HCT116 (cell line): ENCODE data around the gene EEF2. TPM values are rescaled to one million over a fixed set of nuclear protein-coding genes. Genes with fewer than 3 reads are reported as not detected.

Experiments
- ATAC-seq: fragments of 200-7000 bp; cut with Tn5 transposase; 2 replicates; pipeline ENCODE4 v1.9.1; 2020; ENCODE audit warnings: mild to moderate bottlenecking, moderate library complexity
- BruUV-seq: library from RNA; stranded (reverse); fragments of 400-500 nt; replicated peaks from 2 replicates; lab custom pipeline; 2021; lab: Mats Ljungman, UMichigan
- CTCF ChIA-PET: fragments of 300-600 bp; sonication (Branson Sonifier 250); formaldehyde crosslinking; loops from one replicate; lab custom pipeline; 2021; ENCODE audit warnings: antibody characterized with exemption; lab: Charles Lee
- POLR2A ChIA-PET: fragments of 300-600, 350-600 bp; sonication (Branson Sonifier 250); formaldehyde crosslinking; loops from one replicate; lab custom pipeline; 2021; ENCODE audit warnings: antibody characterized with exemption; lab: Charles Lee
- RAD21 ChIA-PET, 2 experiments: fragments of 300-600 bp; sonication (Branson Sonifier 250); formaldehyde crosslinking; loops; one replicate each; lab custom pipeline; 2023; ENCODE audit warnings: low total read pairs in 2 of 2; ENCODE audit not compliant: uncharacterized antibody in 2 of 2, unreplicated experiment in 2 of 2, low non-redundant PET in 1 of 2; lab: Charles Lee
- DNase-seq: peaks from one replicate; pipeline ENCODE4 v3.0.0-alpha.2; 2010; ENCODE audit warnings: low read depth, low spot score
- H2AFZ ChIP-seq: fragments of 200-600 bp; shearing (Covaris generic), sonication (generic); 2 replicates; pipeline ENCODE4 v1.6.1; 2017; ENCODE audit warnings: low read depth, mixed run types, mixed read lengths, antibody characterized with exemption, low read length; ENCODE audit not compliant: poor library complexity, severe bottlenecking
- H3K27ac ChIP-seq: 2 replicates; pipeline ENCODE4 v1.5.1; 2012; ENCODE audit warnings: low read depth, low read length
- H3K27me3 ChIP-seq: fragments of 200-600 bp; sonication (generic); 2 replicates; pipeline ENCODE4 v1.6.1; 2016; ENCODE audit warnings: mixed run types, low read length, mixed read lengths; ENCODE audit not compliant: insufficient read depth
- H3K36me3 ChIP-seq, 2 experiments: fragments of 200-500 bp in 1 of 2; fragments of 200-600 bp in 1 of 2; sonication (Bioruptor generic) in 1 of 2; sonication (generic) in 1 of 2; 2 replicates each; pipeline versions ENCODE4 v1.5.1 to v1.6.1; 2014 to 2016; ENCODE audit warnings: low read length in 2 of 2, inconsistent platforms in 1 of 2, mixed read lengths in 1 of 2, mixed run types in 1 of 2; ENCODE audit not compliant: insufficient read depth in 2 of 2, control insufficient read depth in 1 of 2
- H3K4me1 ChIP-seq, 2 experiments: fragments of 200-600 bp in 1 of 2; sonication (generic) in 1 of 2; 2 replicates each; pipeline versions ENCODE4 v1.5.1 to v1.6.1; 2012 to 2017; ENCODE audit warnings: low read length in 2 of 2, inconsistent platforms in 1 of 2, mild to moderate bottlenecking in 1 of 2, mixed read lengths in 1 of 2, mixed run types in 1 of 2, moderate library complexity in 1 of 2; ENCODE audit not compliant: insufficient read depth in 2 of 2, control insufficient read depth in 1 of 2
- H3K4me2 ChIP-seq: fragments of 200-600 bp; sonication (generic); 2 replicates; pipeline ENCODE4 v1.6.1; 2017; ENCODE audit warnings: mixed run types, low read length, mixed read lengths
- H3K4me3 ChIP-seq, 2 experiments: fragments of 200-600 bp in 1 of 2; sonication (generic) in 1 of 2; replicated peaks in 1 of 2; 2 replicates each; pipeline ENCODE4 v1.5.1; 2011 to 2016; ENCODE audit warnings: low read length in 2 of 2, control low read depth in 1 of 2, low read depth in 1 of 2, mild to moderate bottlenecking in 1 of 2, mixed read lengths in 1 of 2, mixed run types in 1 of 2
- H3K79me2 ChIP-seq: fragments of 200-600 bp; sonication (generic); 2 replicates; pipeline ENCODE4 v1.6.1; 2017; ENCODE audit warnings: mild to moderate bottlenecking, mixed run types, low read length, moderate library complexity, mixed read lengths; ENCODE audit not compliant: insufficient read depth
- H3K9ac ChIP-seq: fragments of 200-600 bp; sonication (generic); 2 replicates; pipeline ENCODE4 v1.6.1; 2016; ENCODE audit warnings: low read length, mixed read lengths
- H3K9me2 ChIP-seq: fragments of 200-600 bp; sonication (generic), shearing (Covaris generic); 2 replicates; pipeline ENCODE4 v1.6.1; 2017; ENCODE audit warnings: mixed run types, mild to moderate bottlenecking, moderate library complexity; ENCODE audit not compliant: insufficient read depth
- H3K9me3 ChIP-seq, 2 experiments: fragments of 200-500 bp in 1 of 2; fragments of 200-600 bp in 1 of 2; sonication (Bioruptor generic) in 1 of 2; sonication (generic) in 1 of 2; 2 replicates each; pipeline ENCODE4 v1.6.1; 2014 to 2017; ENCODE audit warnings: low read length in 2 of 2, mixed read lengths in 2 of 2, inconsistent platforms in 1 of 2, low read depth in 1 of 2, mild to moderate bottlenecking in 1 of 2, mixed run types in 1 of 2, moderate library complexity in 1 of 2; ENCODE audit not compliant: control insufficient read depth in 1 of 2, insufficient read depth in 1 of 2
- H4K20me1 ChIP-seq: fragments of 200-600 bp; sonication (generic), shearing (Covaris generic); 2 replicates; pipeline ENCODE4 v1.6.1; 2017; ENCODE audit warnings: mixed run types, mild to moderate bottlenecking, moderate library complexity; ENCODE audit not compliant: insufficient read depth
- CBX3 ChIP-seq: IDR thresholded peaks from 2 replicates; pipeline ENCODE4 v1.6.1; 2012; ENCODE audit warnings: low read depth
- EZH2 ChIP-seq: fragments of 200-600 bp; sonication (generic); IDR thresholded peaks from 2 replicates; pipeline ENCODE4 v1.6.1; 2017; ENCODE audit warnings: antibody characterized with exemption, mixed run types
- EZH2phosphoT487 ChIP-seq: fragments of 200-600 bp; IDR thresholded peaks from 2 replicates; pipeline ENCODE4 v1.6.1; 2018; ENCODE audit warnings: antibody characterized with exemption, borderline replicate concordance
- FOSL1 ChIP-seq: IDR thresholded peaks from 2 replicates; pipeline ENCODE4 v1.6.1; 2012; ENCODE audit warnings: low read depth
- JUND ChIP-seq: IDR thresholded peaks from 2 replicates; pipeline ENCODE4 v1.6.1; 2012
- POLR2A ChIP-seq: IDR thresholded peaks from 2 replicates; pipeline ENCODE4 v1.7.0; 2011; ENCODE audit warnings: borderline replicate concordance; ENCODE audit not compliant: insufficient read depth, insufficient read length; ENCODE audit errors: extremely low read depth
- POLR2AphosphoS5 ChIP-seq: IDR thresholded peaks from 2 replicates; pipeline ENCODE4 v1.6.1; 2011; ENCODE audit warnings: mild to moderate bottlenecking, low read depth, low read length, moderate library complexity
- RAD21 ChIP-seq: IDR thresholded peaks from 2 replicates; pipeline ENCODE4 v1.6.1; 2012; ENCODE audit warnings: low read depth, mild to moderate bottlenecking
- SIN3A ChIP-seq: IDR thresholded peaks from 2 replicates; pipeline ENCODE4 v1.6.1; 2012; ENCODE audit warnings: low read depth
- SRF ChIP-seq: IDR thresholded peaks from 2 replicates; pipeline ENCODE4 v1.6.1; 2012; ENCODE audit warnings: low read depth
- TCF7L2 ChIP-seq: IDR thresholded peaks from 2 replicates; pipeline ENCODE4 v1.7.0; 2011; ENCODE audit warnings: borderline replicate concordance, inconsistent platforms; ENCODE audit not compliant: insufficient read depth, insufficient read length; ENCODE audit errors: extremely low read depth
- YY1 ChIP-seq: IDR thresholded peaks from 2 replicates; pipeline ENCODE4 v1.6.1; 2011; ENCODE audit warnings: low read length, low read depth, moderate library complexity, mild to moderate bottlenecking; ENCODE audit not compliant: insufficient replicate concordance; ENCODE audit errors: extremely low read depth
- ZFX ChIP-seq: fragments of 450-650 bp; IDR thresholded peaks from 2 replicates; pipeline ENCODE4 v1.6.1; 2017
- ZNF274 ChIP-seq: fragments of 200-500 bp; sonication (Bioruptor generic); IDR thresholded peaks from 2 replicates; pipeline ENCODE4 v1.6.1; 2014; ENCODE audit warnings: mild to moderate bottlenecking, low read depth, low read length, inconsistent platforms
- intact Hi-C: fragments of 100-400 bp; cut with micrococcal nuclease; formaldehyde crosslinking; loops from 2 replicates; pipeline ENCODE4 v1.10.0; 2022
- total RNA-seq: library from RNA; stranded (reverse); gene quantifications from one replicate; pipeline ENCODE4 v1.2.1, GENCODE V29; 2021; ENCODE audit not compliant: unreplicated experiment
- TF ChIP-seq, protein P1 (sequence below): IDR thresholded peaks from 2 replicates; pipeline ENCODE4 v1.6.1; 2011; ENCODE audit warnings: mild to moderate bottlenecking, low read length, moderate library complexity; ENCODE audit not compliant: insufficient replicate concordance; ENCODE audit errors: extremely low read depth
- TF ChIP-seq, protein P2 (sequence below), 3 experiments: fragments of 200-600 bp in 1 of 3; sonication (generic) in 1 of 3; IDR thresholded peaks in 2 of 3; conservative IDR thresholded peaks in 1 of 3; 2 replicates each; pipeline ENCODE4 v1.5.1; 2012 to 2017; ENCODE audit warnings: low read depth in 2 of 3, low read length in 2 of 3, antibody characterized with exemption in 1 of 3, borderline replicate concordance in 1 of 3, control low read depth in 1 of 3, mild to moderate bottlenecking in 1 of 3, mixed read lengths in 1 of 3, mixed run types in 1 of 3, moderate library complexity in 1 of 3; ENCODE audit not compliant: insufficient read depth in 1 of 3
- TF ChIP-seq, protein P3 (sequence below): IDR thresholded peaks from 2 replicates; pipeline ENCODE4 v1.6.1; 2012
- TF ChIP-seq, protein P4 (sequence below): IDR thresholded peaks from 2 replicates; pipeline ENCODE4 v1.6.1; 2012; ENCODE audit warnings: low read depth
- TF ChIP-seq, protein P5 (sequence below): IDR thresholded peaks from 2 replicates; pipeline ENCODE4 v1.6.1; 2012

The EEF2 gene
- total RNA-seq, 1 experiment from 2014 or later, result 3,796 TPM

DNA sequence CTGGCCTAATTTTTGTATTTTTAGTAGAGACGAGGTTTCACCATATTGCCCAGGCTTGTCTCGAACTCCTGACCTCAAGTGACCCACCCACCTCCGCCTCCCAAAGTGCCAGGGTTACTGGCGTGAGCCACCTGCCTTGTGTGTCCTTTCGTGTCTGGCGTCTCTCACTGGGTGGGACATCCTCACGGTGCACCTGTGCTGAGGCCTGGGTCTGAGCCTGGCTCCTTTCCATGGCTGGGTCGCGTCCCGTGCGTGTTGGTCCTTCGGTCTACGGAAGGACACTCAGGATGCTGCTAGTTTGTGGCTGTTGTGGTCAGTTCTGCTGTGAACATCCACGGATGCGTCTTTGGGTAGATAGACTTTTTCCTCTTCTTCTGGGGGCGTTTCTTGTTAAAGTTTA is 41.9 kb upstream of the EEF2 start (continued):
- TF ChIP-seq, protein P1, sequence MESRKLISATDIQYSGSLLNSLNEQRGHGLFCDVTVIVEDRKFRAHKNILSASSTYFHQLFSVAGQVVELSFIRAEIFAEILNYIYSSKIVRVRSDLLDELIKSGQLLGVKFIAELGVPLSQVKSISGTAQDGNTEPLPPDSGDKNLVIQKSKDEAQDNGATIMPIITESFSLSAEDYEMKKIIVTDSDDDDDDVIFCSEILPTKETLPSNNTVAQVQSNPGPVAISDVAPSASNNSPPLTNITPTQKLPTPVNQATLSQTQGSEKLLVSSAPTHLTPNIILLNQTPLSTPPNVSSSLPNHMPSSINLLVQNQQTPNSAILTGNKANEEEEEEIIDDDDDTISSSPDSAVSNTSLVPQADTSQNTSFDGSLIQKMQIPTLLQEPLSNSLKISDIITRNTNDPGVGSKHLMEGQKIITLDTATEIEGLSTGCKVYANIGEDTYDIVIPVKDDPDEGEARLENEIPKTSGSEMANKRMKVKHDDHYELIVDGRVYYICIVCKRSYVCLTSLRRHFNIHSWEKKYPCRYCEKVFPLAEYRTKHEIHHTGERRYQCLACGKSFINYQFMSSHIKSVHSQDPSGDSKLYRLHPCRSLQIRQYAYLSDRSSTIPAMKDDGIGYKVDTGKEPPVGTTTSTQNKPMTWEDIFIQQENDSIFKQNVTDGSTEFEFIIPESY, result no peak
- TF ChIP-seq POLR2AphosphoS5 (no peak), POLR2A (no peak), FOSL1 (no peak), JUND (no peak)
- TF ChIP-seq, protein P2, sequence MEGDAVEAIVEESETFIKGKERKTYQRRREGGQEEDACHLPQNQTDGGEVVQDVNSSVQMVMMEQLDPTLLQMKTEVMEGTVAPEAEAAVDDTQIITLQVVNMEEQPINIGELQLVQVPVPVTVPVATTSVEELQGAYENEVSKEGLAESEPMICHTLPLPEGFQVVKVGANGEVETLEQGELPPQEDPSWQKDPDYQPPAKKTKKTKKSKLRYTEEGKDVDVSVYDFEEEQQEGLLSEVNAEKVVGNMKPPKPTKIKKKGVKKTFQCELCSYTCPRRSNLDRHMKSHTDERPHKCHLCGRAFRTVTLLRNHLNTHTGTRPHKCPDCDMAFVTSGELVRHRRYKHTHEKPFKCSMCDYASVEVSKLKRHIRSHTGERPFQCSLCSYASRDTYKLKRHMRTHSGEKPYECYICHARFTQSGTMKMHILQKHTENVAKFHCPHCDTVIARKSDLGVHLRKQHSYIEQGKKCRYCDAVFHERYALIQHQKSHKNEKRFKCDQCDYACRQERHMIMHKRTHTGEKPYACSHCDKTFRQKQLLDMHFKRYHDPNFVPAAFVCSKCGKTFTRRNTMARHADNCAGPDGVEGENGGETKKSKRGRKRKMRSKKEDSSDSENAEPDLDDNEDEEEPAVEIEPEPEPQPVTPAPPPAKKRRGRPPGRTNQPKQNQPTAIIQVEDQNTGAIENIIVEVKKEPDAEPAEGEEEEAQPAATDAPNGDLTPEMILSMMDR (IDR thresholded peaks at IDR 0.05 in 2 of 3, conservative IDR thresholded peaks at IDR 0.05 in 1 of 3; ENCODE audit: borderline replicate concordance in 1 of 3, insufficient read depth in 1 of 3, low read depth in 2 of 3, low read length in 2 of 3), result no peak

DNA sequence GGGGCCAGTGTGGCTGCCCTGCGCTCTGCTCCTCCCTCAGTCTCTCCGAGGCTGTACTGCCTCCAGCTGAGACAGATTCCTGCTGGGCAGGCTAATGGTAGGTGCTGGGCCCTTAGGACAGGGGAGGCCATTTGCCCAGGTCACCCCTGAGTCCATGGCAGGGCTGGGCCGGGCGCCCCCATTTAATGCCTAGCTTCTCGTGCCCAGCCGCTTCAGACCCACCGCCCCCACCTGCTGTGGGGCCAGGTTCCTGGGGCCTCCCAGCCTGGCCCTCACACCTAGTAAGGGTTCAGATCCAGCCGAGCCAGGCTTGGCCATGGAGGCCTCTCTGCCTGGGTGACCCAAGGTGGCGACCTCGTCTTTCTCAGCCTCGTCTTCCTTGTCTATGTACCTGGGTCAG is 40.1 kb upstream of the EEF2 start:
- H3K36me3 ChIP-seq, result peaks cover 0 to 4% of the 10 kb centered on the region in 2 experiments; a peak in 2 of 4 replicates
- CTCF ChIA-PET, result no interaction called here
- no peak overlapping the region for H2AFZ ChIP-seq
- no peak for DNase-seq
- no peak overlapping the region for H3K4me2 ChIP-seq
- no peak for ATAC-seq
- BruUV-seq, result no TSS peak
- H3K9me3 ChIP-seq, result no peaks in the 10 kb centered on the region
- no peaks in the 10 kb centered on the region for H3K27me3 ChIP-seq
- H3K9me2 ChIP-seq, result no peaks in the 10 kb centered on the region
- H3K9ac ChIP-seq, result no peak overlapping the region
- H4K20me1 ChIP-seq, result no peaks in the 10 kb centered on the region
- H3K4me1 ChIP-seq, result no peaks in the 10 kb centered on the region
- RAD21 ChIA-PET, result no interaction called here
- intact Hi-C loops, result no loop called here
- H3K79me2 ChIP-seq, result peaks cover 28% of the 10 kb centered on the region
- no peak overlapping the region for H3K4me3 ChIP-seq
- no peak overlapping the region for H3K27ac ChIP-seq
- POLR2A ChIA-PET, result no interaction called here
- TF ChIP-seq EZH2phosphoT487, result no peak
- TF ChIP-seq EZH2, result no peak
- no peak for TF ChIP-seq YY1
- TF ChIP-seq CBX3, result no peak
- TF ChIP-seq SRF, result no peak
- no peak for TF ChIP-seq ZNF274
- TF ChIP-seq, protein P3, sequence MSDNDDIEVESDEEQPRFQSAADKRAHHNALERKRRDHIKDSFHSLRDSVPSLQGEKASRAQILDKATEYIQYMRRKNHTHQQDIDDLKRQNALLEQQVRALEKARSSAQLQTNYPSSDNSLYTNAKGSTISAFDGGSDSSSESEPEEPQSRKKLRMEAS, result no peak
- no peak for TF ChIP-seq RAD21
- TF ChIP-seq JUND, result no peak
- TF ChIP-seq, protein P4, sequence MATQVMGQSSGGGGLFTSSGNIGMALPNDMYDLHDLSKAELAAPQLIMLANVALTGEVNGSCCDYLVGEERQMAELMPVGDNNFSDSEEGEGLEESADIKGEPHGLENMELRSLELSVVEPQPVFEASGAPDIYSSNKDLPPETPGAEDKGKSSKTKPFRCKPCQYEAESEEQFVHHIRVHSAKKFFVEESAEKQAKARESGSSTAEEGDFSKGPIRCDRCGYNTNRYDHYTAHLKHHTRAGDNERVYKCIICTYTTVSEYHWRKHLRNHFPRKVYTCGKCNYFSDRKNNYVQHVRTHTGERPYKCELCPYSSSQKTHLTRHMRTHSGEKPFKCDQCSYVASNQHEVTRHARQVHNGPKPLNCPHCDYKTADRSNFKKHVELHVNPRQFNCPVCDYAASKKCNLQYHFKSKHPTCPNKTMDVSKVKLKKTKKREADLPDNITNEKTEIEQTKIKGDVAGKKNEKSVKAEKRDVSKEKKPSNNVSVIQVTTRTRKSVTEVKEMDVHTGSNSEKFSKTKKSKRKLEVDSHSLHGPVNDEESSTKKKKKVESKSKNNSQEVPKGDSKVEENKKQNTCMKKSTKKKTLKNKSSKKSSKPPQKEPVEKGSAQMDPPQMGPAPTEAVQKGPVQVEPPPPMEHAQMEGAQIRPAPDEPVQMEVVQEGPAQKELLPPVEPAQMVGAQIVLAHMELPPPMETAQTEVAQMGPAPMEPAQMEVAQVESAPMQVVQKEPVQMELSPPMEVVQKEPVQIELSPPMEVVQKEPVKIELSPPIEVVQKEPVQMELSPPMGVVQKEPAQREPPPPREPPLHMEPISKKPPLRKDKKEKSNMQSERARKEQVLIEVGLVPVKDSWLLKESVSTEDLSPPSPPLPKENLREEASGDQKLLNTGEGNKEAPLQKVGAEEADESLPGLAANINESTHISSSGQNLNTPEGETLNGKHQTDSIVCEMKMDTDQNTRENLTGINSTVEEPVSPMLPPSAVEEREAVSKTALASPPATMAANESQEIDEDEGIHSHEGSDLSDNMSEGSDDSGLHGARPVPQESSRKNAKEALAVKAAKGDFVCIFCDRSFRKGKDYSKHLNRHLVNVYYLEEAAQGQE, result no peak
- TF ChIP-seq ZFX, result no peak
- TF ChIP-seq, protein P5, sequence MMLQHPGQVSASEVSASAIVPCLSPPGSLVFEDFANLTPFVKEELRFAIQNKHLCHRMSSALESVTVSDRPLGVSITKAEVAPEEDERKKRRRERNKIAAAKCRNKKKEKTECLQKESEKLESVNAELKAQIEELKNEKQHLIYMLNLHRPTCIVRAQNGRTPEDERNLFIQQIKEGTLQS, result no peak
- no peak for TF ChIP-seq POLR2A
- no peak for TF ChIP-seq TCF7L2
- TF ChIP-seq SIN3A, result no peak
